DOHH2 (cell line): Measurements from ENCODE around the gene OR8D2.

ENCODE experiments used
- EZH2phosphoT487 ChIP-seq: fragments of 200-600 bp; sonication (generic); IDR thresholded peaks from 2 replicates; pipeline ENCODE4 v1.6.1; 2017; ENCODE audit warnings: borderline replicate concordance, mild to moderate bottlenecking, antibody characterized with exemption, low read length, moderate library complexity, mixed read lengths
- TF ChIP-seq, protein P1 (sequence below): fragments of 200-600 bp; sonication (generic); IDR thresholded peaks from one replicate; pipeline ENCODE4 v1.5.1; 2014; ENCODE audit warnings: antibody characterized with exemption, mild to moderate bottlenecking, low read depth, low read length; ENCODE audit not compliant: poor library complexity, severe bottlenecking

DNA sequence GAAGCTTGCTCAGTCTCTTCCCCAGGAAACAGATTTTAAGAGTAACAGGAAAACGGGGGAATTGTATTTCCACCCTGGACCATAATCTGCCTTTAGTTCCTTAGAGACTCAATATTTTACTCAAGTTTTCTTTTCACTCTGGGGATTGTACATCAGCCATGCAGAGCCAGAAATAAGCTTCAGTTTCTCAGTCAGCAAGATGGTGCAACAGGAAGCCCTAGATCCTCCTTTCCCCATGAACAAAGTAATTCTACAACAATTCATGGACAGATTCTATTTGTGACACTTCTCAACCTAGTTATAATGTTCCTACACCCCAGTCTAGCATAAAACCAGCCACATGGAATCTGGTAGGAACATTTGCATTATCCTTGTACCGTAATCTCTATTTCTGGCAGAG, 39.6 kb upstream of the OR8D2 start:
- TF ChIP-seq, protein P1, sequence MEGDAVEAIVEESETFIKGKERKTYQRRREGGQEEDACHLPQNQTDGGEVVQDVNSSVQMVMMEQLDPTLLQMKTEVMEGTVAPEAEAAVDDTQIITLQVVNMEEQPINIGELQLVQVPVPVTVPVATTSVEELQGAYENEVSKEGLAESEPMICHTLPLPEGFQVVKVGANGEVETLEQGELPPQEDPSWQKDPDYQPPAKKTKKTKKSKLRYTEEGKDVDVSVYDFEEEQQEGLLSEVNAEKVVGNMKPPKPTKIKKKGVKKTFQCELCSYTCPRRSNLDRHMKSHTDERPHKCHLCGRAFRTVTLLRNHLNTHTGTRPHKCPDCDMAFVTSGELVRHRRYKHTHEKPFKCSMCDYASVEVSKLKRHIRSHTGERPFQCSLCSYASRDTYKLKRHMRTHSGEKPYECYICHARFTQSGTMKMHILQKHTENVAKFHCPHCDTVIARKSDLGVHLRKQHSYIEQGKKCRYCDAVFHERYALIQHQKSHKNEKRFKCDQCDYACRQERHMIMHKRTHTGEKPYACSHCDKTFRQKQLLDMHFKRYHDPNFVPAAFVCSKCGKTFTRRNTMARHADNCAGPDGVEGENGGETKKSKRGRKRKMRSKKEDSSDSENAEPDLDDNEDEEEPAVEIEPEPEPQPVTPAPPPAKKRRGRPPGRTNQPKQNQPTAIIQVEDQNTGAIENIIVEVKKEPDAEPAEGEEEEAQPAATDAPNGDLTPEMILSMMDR, result no peak
- TF ChIP-seq EZH2phosphoT487, result no peak
